OCI-LY3 (cell line): ENCODE results near the gene GPR148.

Experiments
- H2AFZ ChIP-seq: fragments of 200-600, 300-600 bp; shearing (Covaris generic); 2 replicates; pipeline ENCODE4 v1.6.0; 2014; ENCODE audit warnings: antibody characterized with exemption, low read depth, low read length
- H3K27ac ChIP-seq: fragments of 200-600, 300-600 bp; sonication (generic); 2 replicates; pipeline ENCODE4 v1.5.1; 2014; ENCODE audit warnings: mild to moderate bottlenecking, low read length, moderate library complexity, mixed read lengths
- H3K27me3 ChIP-seq: fragments of 200-600, 300-600 bp; sonication (generic); 2 replicates; pipeline ENCODE4 v1.6.1; 2014; ENCODE audit warnings: low read depth, low read length, mixed read lengths
- H3K36me3 ChIP-seq: fragments of 200-600, 300-600 bp; sonication (generic); replicated peaks from 2 replicates; pipeline ENCODE3; 2014; ENCODE audit warnings: low read depth, low read length, mixed read lengths
- H3K4me1 ChIP-seq: fragments of 300-600, 200-600 bp; sonication (generic); 2 replicates; pipeline ENCODE4 v1.6.1; 2014; ENCODE audit warnings: low read length, mixed read lengths
- H3K4me2 ChIP-seq: fragments of 200-600, 300-600 bp; sonication (generic); 2 replicates; pipeline ENCODE4 v1.6.1; 2014; ENCODE audit warnings: low read length, mixed read lengths
- H3K4me3 ChIP-seq: fragments of 300-600, 200-600 bp; sonication (generic); 2 replicates; pipeline ENCODE4 v1.5.1; 2014; ENCODE audit warnings: antibody characterized with exemption, mild to moderate bottlenecking, low read length, moderate library complexity
- H3K79me2 ChIP-seq: fragments of 300-600, 200-600 bp; shearing (Covaris generic); 2 replicates; pipeline ENCODE4 v1.6.1; 2014; ENCODE audit warnings: mild to moderate bottlenecking, low read length, mixed read lengths
- H3K9ac ChIP-seq: fragments of 300-600, 200-600 bp; shearing (Covaris generic); 2 replicates; pipeline ENCODE4 v1.6.0; 2014; ENCODE audit warnings: mild to moderate bottlenecking, low read length, moderate library complexity
- H3K9me3 ChIP-seq: fragments of 200-600, 300-600 bp; shearing (Covaris generic); 2 replicates; pipeline ENCODE4 v1.6.1; 2014; ENCODE audit warnings: low read length, mixed read lengths; ENCODE audit not compliant: insufficient read depth
- H4K20me1 ChIP-seq: fragments of 200-600, 300-600 bp; sonication (generic); 2 replicates; pipeline ENCODE4 v1.6.1; 2016; ENCODE audit warnings: low read length, mixed read lengths; ENCODE audit not compliant: insufficient read depth
- EZH2phosphoT487 ChIP-seq: fragments of 200-600 bp; shearing (Covaris generic); IDR thresholded peaks from 2 replicates; pipeline ENCODE4 v1.6.1; 2018; ENCODE audit warnings: antibody characterized with exemption, mixed run types, low read depth
- TF ChIP-seq, protein P1 (sequence below): fragments of 200-600, 300-600 bp; sonication (generic); IDR thresholded peaks from 2 replicates; pipeline ENCODE4 v1.5.1; 2014; ENCODE audit warnings: antibody characterized with exemption, low read length, low read depth

Gene GPR148

DNA sequence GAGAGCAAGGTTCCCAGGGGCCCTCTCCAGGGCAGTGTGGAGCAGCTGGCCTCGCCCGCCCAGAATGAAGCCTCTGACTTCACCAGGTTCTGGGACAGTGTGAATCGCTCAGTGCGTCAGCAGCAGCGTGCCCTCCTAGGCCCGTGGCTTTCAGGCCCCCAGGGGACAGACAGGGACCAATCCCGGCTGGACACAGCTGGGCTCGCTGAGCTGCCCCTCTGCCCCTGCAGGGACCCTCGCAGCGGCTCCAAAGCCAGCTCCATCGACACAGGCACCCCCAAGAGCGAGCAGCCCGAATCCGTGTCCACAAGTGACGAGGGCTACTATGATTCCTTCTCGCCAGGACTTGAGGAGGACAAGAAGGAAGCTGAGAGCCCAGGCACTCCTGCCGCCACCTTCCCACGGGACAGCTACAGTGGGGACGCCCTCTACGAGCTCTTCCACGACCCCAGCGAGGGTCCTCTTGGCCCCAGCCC, 34.1 kb downstream of the GPR148 start:
- H3K27ac ChIP-seq, result no peak overlapping the region
- no peaks in the 10 kb centered on the region for H3K27me3 ChIP-seq
- no peaks in the 10 kb centered on the region for H3K36me3 ChIP-seq
- H3K4me1 ChIP-seq, result no peaks in the 10 kb centered on the region
- no peak overlapping the region for H3K9ac ChIP-seq
- H3K79me2 ChIP-seq, result no peaks in the 10 kb centered on the region
- H3K4me2 ChIP-seq, result no peak overlapping the region
- TF ChIP-seq, protein P1, sequence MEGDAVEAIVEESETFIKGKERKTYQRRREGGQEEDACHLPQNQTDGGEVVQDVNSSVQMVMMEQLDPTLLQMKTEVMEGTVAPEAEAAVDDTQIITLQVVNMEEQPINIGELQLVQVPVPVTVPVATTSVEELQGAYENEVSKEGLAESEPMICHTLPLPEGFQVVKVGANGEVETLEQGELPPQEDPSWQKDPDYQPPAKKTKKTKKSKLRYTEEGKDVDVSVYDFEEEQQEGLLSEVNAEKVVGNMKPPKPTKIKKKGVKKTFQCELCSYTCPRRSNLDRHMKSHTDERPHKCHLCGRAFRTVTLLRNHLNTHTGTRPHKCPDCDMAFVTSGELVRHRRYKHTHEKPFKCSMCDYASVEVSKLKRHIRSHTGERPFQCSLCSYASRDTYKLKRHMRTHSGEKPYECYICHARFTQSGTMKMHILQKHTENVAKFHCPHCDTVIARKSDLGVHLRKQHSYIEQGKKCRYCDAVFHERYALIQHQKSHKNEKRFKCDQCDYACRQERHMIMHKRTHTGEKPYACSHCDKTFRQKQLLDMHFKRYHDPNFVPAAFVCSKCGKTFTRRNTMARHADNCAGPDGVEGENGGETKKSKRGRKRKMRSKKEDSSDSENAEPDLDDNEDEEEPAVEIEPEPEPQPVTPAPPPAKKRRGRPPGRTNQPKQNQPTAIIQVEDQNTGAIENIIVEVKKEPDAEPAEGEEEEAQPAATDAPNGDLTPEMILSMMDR, result no peak
- TF ChIP-seq EZH2phosphoT487, result no peak
- no peak overlapping the region for H3K4me3 ChIP-seq
- no peaks in the 10 kb centered on the region for H3K9me3 ChIP-seq
- H2AFZ ChIP-seq, result no peak overlapping the region
- H4K20me1 ChIP-seq, result no peaks in the 10 kb centered on the region

DNA sequence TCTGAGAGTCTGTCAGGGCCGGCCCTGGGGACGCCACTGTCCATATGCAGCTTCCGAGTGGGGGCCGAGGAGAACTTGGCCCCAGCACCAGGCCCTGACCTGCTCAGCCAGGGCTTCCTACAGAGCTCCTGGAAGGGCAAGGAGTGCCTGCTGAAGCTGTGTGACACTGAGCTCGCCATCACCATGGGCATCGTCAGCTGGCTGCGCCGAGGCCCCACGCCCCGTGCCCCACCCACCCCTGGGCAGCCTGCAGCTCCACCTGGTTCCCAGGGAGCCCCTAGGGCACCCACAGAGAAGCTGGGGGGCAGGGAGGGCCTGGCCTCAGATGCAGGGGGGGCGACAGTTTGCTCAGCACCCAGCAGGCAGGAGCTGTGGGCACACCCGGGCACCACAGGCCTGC, 34.5 kb downstream of the GPR148 start:
- Histone ChIP-seq H3K79me2 (no peaks in the 10 kb centered on the region), H3K27me3 (no peaks in the 10 kb centered on the region), H3K4me3 (no peak overlapping the region), H3K9ac (no peak overlapping the region), H3K27ac (no peak overlapping the region), H3K4me1 (no peaks in the 10 kb centered on the region), H2AFZ (no peak overlapping the region), H4K20me1 (no peaks in the 10 kb centered on the region), H3K4me2 (no peak overlapping the region), H3K36me3 (no peaks in the 10 kb centered on the region), H3K9me3 (no peaks in the 10 kb centered on the region)
- TF ChIP-seq, protein P1, result no peak

DNA sequence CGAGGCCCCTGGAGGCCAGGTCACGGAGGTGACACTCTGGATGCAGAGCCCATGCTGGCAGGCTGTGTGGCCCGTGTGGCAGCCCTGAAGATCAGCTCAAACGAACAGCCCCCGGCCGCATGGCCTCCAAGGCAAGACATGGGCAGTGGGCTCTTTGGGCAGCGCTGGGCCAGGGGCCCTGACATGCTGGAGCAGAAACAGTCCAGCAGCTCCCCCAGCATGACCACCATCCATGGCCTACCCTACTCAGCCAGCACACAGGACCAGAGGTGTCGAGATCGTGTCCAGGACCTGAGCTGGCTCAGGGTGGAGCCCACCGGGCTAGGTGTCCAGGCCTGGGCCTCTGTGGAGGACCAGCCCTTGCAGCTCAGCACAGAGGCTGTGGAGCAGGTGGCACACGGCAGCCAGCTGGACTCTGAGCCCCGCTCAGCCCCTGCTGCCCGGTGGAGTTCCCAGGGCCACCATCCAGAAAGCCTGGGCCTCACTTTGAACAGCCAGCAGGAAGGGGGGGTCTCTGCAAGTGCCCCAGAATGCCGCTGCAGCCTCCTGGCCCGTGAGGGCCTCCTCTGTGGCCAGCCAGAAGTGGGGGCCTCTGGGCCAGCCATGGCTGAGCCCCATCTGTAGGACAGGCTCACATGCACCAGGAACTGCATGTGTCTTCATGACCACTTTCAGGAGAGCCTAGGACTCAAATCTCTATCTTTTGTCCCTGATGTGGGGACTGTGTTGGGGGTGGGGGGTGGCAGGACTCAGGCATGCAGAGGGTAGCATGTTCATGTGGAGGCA, 35.4 kb downstream of the GPR148 start:
- H3K27ac ChIP-seq, result no peak overlapping the region
- no peaks in the 10 kb centered on the region for H3K36me3 ChIP-seq
- H3K4me2 ChIP-seq, result no peak overlapping the region
- no peaks in the 10 kb centered on the region for H3K79me2 ChIP-seq
- H3K4me3 ChIP-seq, result no peak overlapping the region
- no peaks in the 10 kb centered on the region for H4K20me1 ChIP-seq
- H3K4me1 ChIP-seq, result no peaks in the 10 kb centered on the region
- no peaks in the 10 kb centered on the region for H3K9me3 ChIP-seq
- TF ChIP-seq, protein P1, result no peak
- TF ChIP-seq EZH2phosphoT487, result no peak
- H3K27me3 ChIP-seq, result no peaks in the 10 kb centered on the region
- no peak overlapping the region for H2AFZ ChIP-seq
- no peak overlapping the region for H3K9ac ChIP-seq

DNA sequence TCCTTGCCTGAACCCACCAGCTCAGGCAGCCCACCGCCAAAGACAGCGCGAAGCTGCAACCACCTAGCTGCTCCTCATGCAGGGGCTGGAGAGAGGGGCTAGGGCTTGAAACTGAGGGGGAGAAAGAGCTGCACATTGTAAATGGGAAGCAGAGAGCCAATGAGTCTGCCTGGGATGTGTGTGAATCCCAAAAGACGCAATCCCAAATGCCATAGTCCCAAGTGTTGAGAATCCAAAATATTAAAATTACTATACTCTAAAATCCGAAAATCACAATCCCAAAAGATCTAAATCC, 35.9 kb downstream of the GPR148 start:
- H2AFZ ChIP-seq, result no peak overlapping the region
- H3K4me3 ChIP-seq, result no peak overlapping the region
- TF ChIP-seq, protein P1, result no peak
- no peak for TF ChIP-seq EZH2phosphoT487
- H3K27ac ChIP-seq, result no peak overlapping the region
- H3K4me2 ChIP-seq, result no peak overlapping the region
- no peak overlapping the region for H3K9ac ChIP-seq
- H3K4me1 ChIP-seq, result no peaks in the 10 kb centered on the region
- H4K20me1 ChIP-seq, result no peaks in the 10 kb centered on the region
- no peaks in the 10 kb centered on the region for H3K36me3 ChIP-seq
- H3K27me3 ChIP-seq, result no peaks in the 10 kb centered on the region
- H3K79me2 ChIP-seq, result no peaks in the 10 kb centered on the region
- no peaks in the 10 kb centered on the region for H3K9me3 ChIP-seq
